Neural crest cell (in vitro differentiated cells): Measurements from ENCODE around the gene RTF1. TPM values are rescaled to one million over a fixed set of nuclear protein-coding genes. Genes with fewer than 3 reads are reported as not detected.
A peak's percentile ranks its signal among the peaks of the same experiment; 100 is the strongest.
"Not testable (repeated sequence)": the region's sequence is repeated elsewhere in the genome, so short reads cannot be mapped to it uniquely, and the experiment has no call there.

Experiments used
- DNase-seq: peaks from one replicate; pipeline ENCODE4 v3.0.0; 2021; ENCODE audit warnings: low read depth, mixed read lengths, low spot score
- H3K27ac Mint-ChIP-seq: one replicate; pipeline ENCODE4 v1.8.0; 2021; ENCODE audit warnings: mild to moderate bottlenecking, mixed read lengths; ENCODE audit not compliant: unreplicated experiment
- H3K27me3 Mint-ChIP-seq: 2 replicates; pipeline ENCODE4 v1.8.0; 2021; ENCODE audit warnings: low read depth, mild to moderate bottlenecking, mixed read lengths
- H3K36me3 Mint-ChIP-seq: 2 replicates; pipeline ENCODE4 v1.8.0; 2021; ENCODE audit warnings: low read depth, mild to moderate bottlenecking, mixed read lengths
- H3K4me1 Mint-ChIP-seq: 2 replicates; pipeline ENCODE4 v1.8.0; 2021; ENCODE audit warnings: mixed read lengths
- H3K4me3 Mint-ChIP-seq: one replicate; pipeline ENCODE4 v1.8.0; 2021; ENCODE audit warnings: mild to moderate bottlenecking, mixed read lengths
- H3K9me3 Mint-ChIP-seq: 2 replicates; pipeline ENCODE4 v1.8.0; 2021; ENCODE audit warnings: mixed read lengths
- CTCF ChIP-seq: fragments of 200-600 bp; sonication (generic); conservative IDR thresholded peaks from 2 replicates; pipeline ENCODE4 v1.5.0; 2021; ENCODE audit warnings: antibody characterized with exemption, mild to moderate bottlenecking
- long read RNA-seq: library from polyadenylated mRNA; unstranded; transcript quantifications from one replicate; pipeline ENCODE4 v2.0.0, GENCODE V29; 2020
- total RNA-seq: library from RNA; stranded (reverse); gene quantifications from 2 replicates; pipeline ENCODE4 v1.2.1, GENCODE V29; 2021

RTF1 gene
- 65.8 and 66.3 TPM in 2 replicates for total RNA-seq
- long read RNA-seq, partial matches to known transcripts = 28 of 30 reads
- long read RNA-seq, other reads (novel, unspliced or antisense) = 2 of 30 reads

DNA sequence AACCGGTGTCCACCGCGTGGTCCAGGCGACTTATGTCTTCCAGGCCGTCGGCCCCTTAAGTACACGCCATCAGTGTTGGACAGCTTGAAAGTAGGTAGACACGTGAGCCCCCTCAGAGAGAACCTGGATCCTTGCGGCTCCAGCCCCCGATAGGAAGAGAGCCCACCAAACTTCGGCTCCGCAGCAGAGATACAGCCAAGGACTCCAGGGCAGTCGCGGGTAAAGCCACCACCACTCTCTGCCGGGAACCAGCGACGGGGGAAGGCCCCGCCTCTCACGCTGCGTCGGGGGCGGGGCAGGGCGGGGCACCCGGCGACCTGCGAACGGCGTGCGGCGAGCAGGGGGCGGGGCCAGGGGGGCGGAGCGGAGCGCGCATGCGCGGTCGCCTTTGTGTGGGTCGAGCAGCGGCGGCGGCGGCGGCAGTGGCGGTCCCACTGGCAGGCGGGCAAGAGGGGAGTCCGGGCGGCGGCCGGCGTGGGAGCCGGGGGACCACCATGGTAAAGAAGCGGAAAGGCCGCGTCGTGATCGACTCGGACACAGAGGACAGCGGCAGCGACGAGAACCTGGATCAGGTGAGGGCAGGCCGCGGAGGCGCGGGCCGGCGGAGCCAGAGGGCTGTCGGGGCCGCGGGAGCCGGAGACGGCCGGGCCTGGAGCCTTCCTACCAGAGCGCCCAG lies at the start of gene RTF1:
TSS of gene RTF1 (plus strand) at position 354 of the 676 bp plus-strand sequence. CDS start at position 375, 21 bp downstream.
- TF ChIP-seq CTCF = no peak
- no peaks in the 10 kb centered on the region for H3K36me3 Mint-ChIP-seq
- H3K27ac Mint-ChIP-seq = peak within 1 kb of the TSS; percentile 99
- no peaks in the 10 kb centered on the region for H3K27me3 Mint-ChIP-seq
- peaks cover 39% of the 10 kb centered on the region for H3K4me1 Mint-ChIP-seq
- H3K9me3 Mint-ChIP-seq = no peaks in the 10 kb centered on the region
- peak within 1 kb of the TSS; percentile 94 for H3K4me3 Mint-ChIP-seq
- DNase-seq = peak; percentile 99

DNA sequence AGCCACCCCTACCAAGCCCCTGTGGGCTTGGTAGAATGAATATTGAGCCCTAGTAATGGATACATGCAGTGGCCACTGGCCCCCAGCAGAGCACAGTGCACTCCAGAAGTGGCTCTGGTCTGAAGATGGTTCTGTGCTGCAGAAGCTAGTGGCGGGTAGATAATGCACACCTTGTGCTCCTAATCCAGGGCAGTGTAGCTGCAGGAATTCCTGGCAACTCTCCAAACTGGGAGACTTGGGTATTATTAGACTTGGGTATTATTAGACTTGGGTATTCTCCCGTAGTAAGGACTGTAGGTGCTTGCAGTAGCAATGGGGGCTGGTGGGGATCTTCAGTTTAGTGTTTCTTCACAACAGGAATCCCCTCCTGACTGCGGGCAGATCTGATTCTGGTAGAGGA lies 49.5 kb upstream of the RTF1 start:
- no peaks in the 10 kb centered on the region for H3K4me1 Mint-ChIP-seq
- no peak overlapping the region for H3K27ac Mint-ChIP-seq
- no peaks in the 10 kb centered on the region for H3K27me3 Mint-ChIP-seq
- no peak overlapping the region for H3K4me3 Mint-ChIP-seq
- H3K9me3 Mint-ChIP-seq = no peaks in the 10 kb centered on the region
- TF ChIP-seq CTCF = no peak
- H3K36me3 Mint-ChIP-seq = peaks cover 13% of the 10 kb centered on the region
- DNase-seq = no peak

- TF ChIP-seq CTCF = no peak
- peaks cover 5% of the 10 kb centered on the region for H3K9me3 Mint-ChIP-seq
- no peaks in the 10 kb centered on the region for H3K4me1 Mint-ChIP-seq
- no peaks in the 10 kb centered on the region for H3K27me3 Mint-ChIP-seq
- H3K4me3 Mint-ChIP-seq = no peak overlapping the region
- H3K36me3 Mint-ChIP-seq = peaks cover 22% of the 10 kb centered on the region
- DNase-seq = no peak
- H3K27ac Mint-ChIP-seq = no peak overlapping the region
Observed at GRCh38 chr15:41377978-41378377, 38.9 kb upstream of the RTF1 start.

DNA sequence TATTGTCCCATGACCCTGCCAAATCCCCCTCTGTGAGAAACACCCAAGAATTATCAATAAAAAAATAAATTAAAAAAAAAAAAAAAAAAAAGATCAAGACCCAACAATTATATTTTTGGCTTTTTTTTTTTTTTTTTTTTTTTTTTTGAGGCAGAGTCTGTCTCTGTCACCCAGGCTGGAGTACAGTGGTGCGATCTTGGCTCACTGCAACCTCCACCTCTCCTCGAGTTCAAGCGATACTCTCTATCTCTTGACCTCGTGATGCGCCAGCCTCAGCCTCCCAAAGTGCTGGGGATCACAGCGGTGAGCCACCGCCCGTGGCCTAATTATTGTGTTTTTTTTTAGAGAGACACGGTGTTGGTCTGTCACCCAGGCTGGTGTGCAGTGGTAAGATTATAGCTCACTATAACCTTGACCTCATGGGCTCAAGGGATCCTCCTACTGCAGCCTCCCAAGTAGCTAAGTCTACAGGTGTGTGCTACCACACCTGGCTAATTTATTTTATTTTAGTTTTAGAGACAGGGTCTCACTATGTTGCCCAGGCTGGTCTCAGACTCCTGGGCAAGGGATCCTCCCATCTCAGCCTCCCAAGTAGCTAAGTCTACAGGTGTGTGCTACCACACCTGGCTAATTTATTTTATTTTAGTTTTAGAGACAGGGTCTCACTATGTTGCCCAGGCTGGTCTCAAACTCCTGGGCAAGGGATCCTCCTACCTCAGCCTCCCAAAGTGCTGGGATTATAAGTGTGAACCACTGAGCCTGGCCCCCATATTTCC lies 32.7 kb upstream of the RTF1 start:
- not testable (repeated sequence) for H3K27ac Mint-ChIP-seq

DNA sequence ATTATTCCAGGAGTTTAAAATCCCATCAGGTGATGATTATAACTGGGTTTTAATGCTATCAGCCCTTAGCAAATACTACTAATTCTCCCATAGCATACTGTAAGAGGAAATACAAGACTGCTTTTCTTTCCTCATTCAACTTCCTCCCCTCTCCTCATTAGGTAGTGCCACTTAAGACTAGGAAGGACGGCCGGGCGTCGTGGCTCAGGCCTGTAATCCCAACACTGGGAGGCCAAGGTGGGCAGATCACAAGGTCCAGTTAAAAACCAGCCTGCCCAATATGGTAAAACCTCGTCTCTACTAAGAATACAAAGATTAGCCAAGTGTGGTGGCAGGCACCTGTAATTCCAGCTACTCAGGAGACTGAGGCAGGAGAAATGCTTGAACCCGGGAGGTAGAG lies 29.2 kb upstream of the RTF1 start:
- Mint-ChIP-seq H3K27ac (no peak overlapping the region), H3K4me1 (no peaks in the 10 kb centered on the region), H3K36me3 (peaks cover 10% of the 10 kb centered on the region), H3K4me3 (no peak overlapping the region), H3K27me3 (no peaks in the 10 kb centered on the region), H3K9me3 (no peaks in the 10 kb centered on the region)
- no peak for TF ChIP-seq CTCF
- DNase-seq = no peak

More for the DNA sequence above, 32.7 kb upstream of the RTF1 start:
- not testable (repeated sequence) for H3K9me3 Mint-ChIP-seq, H3K4me3 Mint-ChIP-seq, H3K4me1 Mint-ChIP-seq, H3K27me3 Mint-ChIP-seq, DNase-seq
- peaks cover 29% of the 10 kb centered on the region for H3K36me3 Mint-ChIP-seq

DNA sequence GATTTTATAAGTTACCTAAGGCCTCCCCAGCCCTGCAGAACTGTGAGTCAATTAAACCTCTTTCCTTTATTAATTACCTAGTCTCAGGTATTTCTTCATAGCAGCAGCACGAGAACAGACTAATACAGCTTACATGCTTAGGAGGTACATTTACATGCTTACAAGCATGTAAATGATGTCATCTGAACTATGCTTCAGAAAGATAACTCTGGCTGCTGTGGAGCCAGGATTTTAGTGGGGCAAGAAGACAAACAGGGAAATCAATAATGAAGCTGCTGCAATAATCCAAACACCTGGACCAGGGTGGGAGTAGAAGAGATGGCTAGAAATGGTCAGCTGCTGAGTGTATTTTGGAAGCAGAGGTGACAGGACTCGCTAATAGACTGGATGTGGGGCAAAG lies 24.2 kb upstream of the RTF1 start:
- no peak for DNase-seq
- H3K36me3 Mint-ChIP-seq = peaks cover 19% of the 10 kb centered on the region
- TF ChIP-seq CTCF = no peak
- no peaks in the 10 kb centered on the region for H3K9me3 Mint-ChIP-seq
- H3K4me3 Mint-ChIP-seq = no peak overlapping the region
- H3K27me3 Mint-ChIP-seq = no peaks in the 10 kb centered on the region
- H3K27ac Mint-ChIP-seq = no peak overlapping the region
- no peaks in the 10 kb centered on the region for H3K4me1 Mint-ChIP-seq
